ENCODE results near the gene DIAPH2.

DIAPH2 gene

GRCh38 chrX:96705905-96706304 lies 21.3 kb downstream of the DIAPH2 start:
- Histone ChIP-seq H3K9me3 (ENCODE audit: control insufficient read depth, insufficient read depth, low read depth, low read length) (no peaks in the 10 kb centered on the region), H3K27ac (ENCODE audit: extremely low read depth, low read depth, low read length) (no peak overlapping the region), H3K36me3 (ENCODE audit: control insufficient read depth in 2 of 2, insufficient read depth in 1 of 2, low read length in 2 of 2) (no peaks in the 10 kb centered on the region), H3K4me3 (ENCODE audit: low read depth, low read length) (no peak overlapping the region), H3K4me1 (ENCODE audit: control insufficient read depth, insufficient read depth, low read length) (no peaks in the 10 kb centered on the region)
- ChIA-PET POLR2A (no interaction called here), CTCF (no interaction called here)
- TF ChIP-seq ZNF510 (tag by site-specific recombination; IDR thresholded peaks at IDR 0.05; ENCODE audit: insufficient replicate concordance) = no peak
- TF ChIP-seq OSR2 (tag by site-specific recombination; IDR thresholded peaks at IDR 0.05) = no peak
- no peak for TF ChIP-seq MYNN (tag by site-specific recombination; IDR thresholded peaks at IDR 0.05; ENCODE audit: borderline replicate concordance)
- TF ChIP-seq ZNF292 (tag by site-specific recombination; IDR thresholded peaks at IDR 0.05; ENCODE audit: borderline replicate concordance, low read depth) = no peak
- no peak for TF ChIP-seq ZNF548 (tag by site-specific recombination; IDR thresholded peaks at IDR 0.05)
- no peak for TF ChIP-seq ZNF341 (tag by site-specific recombination; IDR thresholded peaks at IDR 0.05; ENCODE audit: low read depth)
- TF ChIP-seq ZNF670 (tag by site-specific recombination; IDR thresholded peaks at IDR 0.05; ENCODE audit: low read depth) = no peak

- no peak overlapping the region for H3K27ac ChIP-seq (ENCODE audit: extremely low read depth, low read depth, low read length)
- ChIA-PET POLR2A (no interaction called here), CTCF (no interaction called here)
- H3K36me3 ChIP-seq (ENCODE audit: control insufficient read depth in 2 of 2, insufficient read depth in 1 of 2, low read length in 2 of 2) = no peaks in the 10 kb centered on the region
- H3K9me3 ChIP-seq (ENCODE audit: control insufficient read depth, insufficient read depth, low read depth, low read length) = no peaks in the 10 kb centered on the region
- H3K4me1 ChIP-seq (ENCODE audit: control insufficient read depth, insufficient read depth, low read length) = no peaks in the 10 kb centered on the region
- TF ChIP-seq ZNF274 (IDR thresholded peaks at IDR 0.05; ENCODE audit: low read length) = no peak
- no peak for TF ChIP-seq ZNF274 (tag by site-specific recombination; IDR thresholded peaks at IDR 0.05; ENCODE audit: borderline replicate concordance)
- no peak for TF ChIP-seq GFI1B (tag by site-specific recombination; IDR thresholded peaks at IDR 0.05)
- no peak for TF ChIP-seq EGR2 (tag by site-specific recombination; IDR thresholded peaks at IDR 0.05; ENCODE audit: low read depth)
- TF ChIP-seq HOXA7 (CRISPR knock-in tag; IDR thresholded peaks at IDR 0.05; ENCODE audit: borderline replicate concordance) = no peak
- TF ChIP-seq WT1 (tag by site-specific recombination; IDR thresholded peaks at IDR 0.05) = no peak
- no peak for TF ChIP-seq ZNF280C (tag by site-specific recombination; IDR thresholded peaks at IDR 0.05)
- TF ChIP-seq ZBTB8A (tag by site-specific recombination; IDR thresholded peaks at IDR 0.05) = no peak
- no peak for TF ChIP-seq ZBTB20 (tag by site-specific recombination; IDR thresholded peaks at IDR 0.05)
- no peak for TF ChIP-seq ZNF48 (tag by site-specific recombination; IDR thresholded peaks at IDR 0.05)
- no peak for TF ChIP-seq ZNF549 (tag by site-specific recombination; IDR thresholded peaks at IDR 0.05)
- no peak for TF ChIP-seq ZBTB44 (tag by site-specific recombination; IDR thresholded peaks at IDR 0.05)
- no peak overlapping the region for H3K4me3 ChIP-seq (ENCODE audit: low read depth, low read length)
These were observed 23.2 kb downstream of the DIAPH2 start for GRCh38 chrX:96707804-96708203.

GRCh38 chrX:96710031-96710430 lies 25.4 kb downstream of the DIAPH2 start:
- Histone ChIP-seq H3K36me3 (ENCODE audit: control insufficient read depth in 2 of 2, insufficient read depth in 1 of 2, low read length in 2 of 2) (no peaks in the 10 kb centered on the region), H3K4me3 (ENCODE audit: low read depth, low read length) (no peak overlapping the region), H3K4me1 (ENCODE audit: control insufficient read depth, insufficient read depth, low read length) (no peaks in the 10 kb centered on the region), H3K27ac (ENCODE audit: extremely low read depth, low read depth, low read length) (no peak overlapping the region), H3K9me3 (ENCODE audit: control insufficient read depth, insufficient read depth, low read depth, low read length) (no peaks in the 10 kb centered on the region)
- ChIA-PET POLR2A (no interaction called here), CTCF (no interaction called here)
- no peak for TF ChIP-seq OVOL3 (tag by site-specific recombination; IDR thresholded peaks at IDR 0.05)
- TF ChIP-seq ZNF366 (tag by site-specific recombination; conservative IDR thresholded peaks at IDR 0.05) = no peak
- no peak for TF ChIP-seq PATZ1 (tag by site-specific recombination; IDR thresholded peaks at IDR 0.05)
- TF ChIP-seq ZNF501 (tag by site-specific recombination; IDR thresholded peaks at IDR 0.05) = no peak
- no peak for TF ChIP-seq ZNF112 (tag by site-specific recombination; IDR thresholded peaks at IDR 0.05)
- TF ChIP-seq ZNF26 (tag by site-specific recombination; IDR thresholded peaks at IDR 0.05) = no peak
- TF ChIP-seq ZNF426 (tag by site-specific recombination; IDR thresholded peaks at IDR 0.05) = no peak
- TF ChIP-seq FEZF1 (tag by site-specific recombination; IDR thresholded peaks at IDR 0.05) = no peak
- TF ChIP-seq ZNF292 (tag by site-specific recombination; IDR thresholded peaks at IDR 0.05; ENCODE audit: borderline replicate concordance, low read depth) = no peak
- no peak for TF ChIP-seq ZNF571 (tag by site-specific recombination; IDR thresholded peaks at IDR 0.05)

Data from HEK293 (cell line).